Measurements from ENCODE around the gene PGAP6. TPM values are rescaled to one million over a fixed set of nuclear protein-coding genes. Genes with fewer than 3 reads are reported as not detected.

Gene PGAP6
- total and polyA plus RNA-seq, 2 of the 13 experiments (the other 11 are each of a cell fraction or from before 2014, with no cell fraction given) = 52.7 to 136 TPM

GRCh38 chr16:342455-343213, 39.1 kb downstream of the PGAP6 start (continued):
- TF ChIP-seq PREB (CRISPR knock-in tag; IDR thresholded peaks at IDR 0.05) (no peak), ZNF24 (IDR thresholded peaks at IDR 0.05) (no peak), SMARCE1 (IDR thresholded peaks at IDR 0.05; ENCODE audit: borderline replicate concordance) (no peak), ZNF256 (CRISPR knock-in tag; conservative IDR thresholded peaks at IDR 0.05) (0 out of 2 replicates have a peak, but pooled peaks have one; percentile 52), FOSL2 (CRISPR knock-in tag; IDR thresholded peaks at IDR 0.05) (peak; percentile 33; the same call in 1 of the 2 replicates), LCORL (IDR thresholded peaks at IDR 0.05) (no peak), LCORL (CRISPR knock-in tag; IDR thresholded peaks at IDR 0.05) (peak; percentile 79), ZNF563 (CRISPR knock-in tag; IDR thresholded peaks at IDR 0.05) (no peak), MEIS2 (CRISPR knock-in tag; IDR thresholded peaks at IDR 0.05) (peak; percentile 92), ZNF883 (CRISPR knock-in tag; IDR thresholded peaks at IDR 0.05; ENCODE audit: not compliant biosample characterization) (peak; percentile 47), DNMT3B (CRISPR knock-in tag; conservative IDR thresholded peaks at IDR 0.05) (no peak), HIVEP1 (CRISPR knock-in tag; IDR thresholded peaks at IDR 0.05) (peak; percentile 82; the same call in 1 of the 2 replicates), ZNF160 (CRISPR knock-in tag; IDR thresholded peaks at IDR 0.05) (peak; percentile 69; the same call in 1 of the 2 replicates), ZNF747 (CRISPR knock-in tag; IDR thresholded peaks at IDR 0.05; ENCODE audit: borderline replicate concordance) (peak; percentile 75; the same call in 1 of the 2 replicates), NR1H2 (CRISPR knock-in tag; IDR thresholded peaks at IDR 0.05; ENCODE audit: borderline replicate concordance, low read depth) (no peak), KLF6 (CRISPR knock-in tag; IDR thresholded peaks at IDR 0.05) (no peak), ZNF362 (CRISPR knock-in tag; IDR thresholded peaks at IDR 0.05; ENCODE audit: borderline replicate concordance) (0 out of 2 replicates have a peak, but pooled peaks have one; percentile 35), ZNF121 (CRISPR knock-in tag; IDR thresholded peaks at IDR 0.05) (no peak), NCOA1 (CRISPR knock-in tag; IDR thresholded peaks at IDR 0.05) (no peak), SSRP1 (CRISPR knock-in tag; IDR thresholded peaks at IDR 0.05) (no peak), KAT8 (CRISPR knock-in tag; IDR thresholded peaks at IDR 0.05) (no peak), PTBP1 (IDR thresholded peaks at IDR 0.05; ENCODE audit: low read depth, low read length, poor library complexity, severe bottlenecking) (no peak), TCF7 (IDR thresholded peaks at IDR 0.05; ENCODE audit: low read depth) (no peak), ZNF572 (CRISPR knock-in tag; IDR thresholded peaks at IDR 0.05) (peak; percentile 98), ZNF879 (CRISPR knock-in tag; IDR thresholded peaks at IDR 0.05) (no peak), SMC3 (IDR thresholded peaks at IDR 0.05; ENCODE audit: low read length) (no peak; the same call in 1 of the 2 replicates)
